SK-N-SH treated with all-trans-retinoic acid at 6 μM for 48 hours (cell line): Measurements from ENCODE around the gene UNC5B.

ENCODE experiments used
- ATAC-seq: fragments of 200-7000 bp; cut with Tn5 transposase; 3 replicates; pipeline ENCODE4 v1.9.1; 2020; ENCODE audit warnings: mild to moderate bottlenecking, moderate library complexity
- ARNTL ChIP-seq: fragments of 450-650 bp; formaldehyde crosslinking; IDR thresholded peaks from 2 replicates; pipeline ENCODE4 v1.5.0; 2020; ENCODE audit warnings: low read depth, mild to moderate bottlenecking, moderate library complexity, borderline replicate concordance
- BACH2 ChIP-seq: fragments of 250-450 bp; sonication (Bioruptor Pico); IDR thresholded peaks from 2 replicates; pipeline ENCODE4 v1.9.0; 2021; ENCODE audit warnings: mild to moderate bottlenecking, borderline replicate concordance
- CSDC2 ChIP-seq: fragments of 250-450 bp; sonication (Bioruptor Pico); IDR thresholded peaks from 2 replicates; pipeline ENCODE4 v1.5.0; 2020; ENCODE audit warnings: mild to moderate bottlenecking, moderate library complexity
- ESRRG ChIP-seq: fragments of 250-450 bp; sonication (Bioruptor Pico); IDR thresholded peaks from 2 replicates; pipeline ENCODE4 v1.6.1; 2021; ENCODE audit warnings: mild to moderate bottlenecking
- GLIS3 ChIP-seq: fragments of 250-450 bp; sonication (Bioruptor Pico); IDR thresholded peaks from 2 replicates; pipeline ENCODE4 v1.5.0; 2020; ENCODE audit warnings: mild to moderate bottlenecking, moderate library complexity
- ISL1 ChIP-seq: fragments of 250-450 bp; sonication (Bioruptor Pico); IDR thresholded peaks from 2 replicates; pipeline ENCODE4 v2.1.2; 2022; ENCODE audit warnings: mild to moderate bottlenecking, moderate library complexity
- OSR1 ChIP-seq: fragments of 250-450 bp; sonication (Bioruptor Pico); IDR thresholded peaks from 2 replicates; pipeline ENCODE4 v1.8.0; 2022; ENCODE audit warnings: moderate library complexity, mild to moderate bottlenecking, inconsistent platforms
- PPARA ChIP-seq: fragments of 250-450 bp; sonication (Bioruptor Pico); IDR thresholded peaks from 2 replicates; pipeline ENCODE4 v1.5.0; 2020; ENCODE audit warnings: mild to moderate bottlenecking, borderline replicate concordance
- RARB ChIP-seq: fragments of 250-450 bp; sonication (Bioruptor Pico); IDR thresholded peaks from 2 replicates; pipeline ENCODE4 v1.8.0; 2021; ENCODE audit warnings: mild to moderate bottlenecking, moderate library complexity
- SNAI2 ChIP-seq: fragments of 250-450 bp; sonication (Bioruptor Pico); IDR thresholded peaks from 2 replicates; pipeline ENCODE4 v1.5.0; 2020; ENCODE audit warnings: mild to moderate bottlenecking, moderate library complexity
- TCF4 ChIP-seq: fragments of 250-450 bp; sonication (Bioruptor Pico); IDR thresholded peaks from 2 replicates; pipeline ENCODE4 v1.8.0; 2021; ENCODE audit warnings: mild to moderate bottlenecking, moderate library complexity, borderline replicate concordance
- TOX ChIP-seq: fragments of 250-450 bp; sonication (Bioruptor Pico); IDR thresholded peaks from 2 replicates; pipeline ENCODE4 v1.8.0; 2021; ENCODE audit warnings: mild to moderate bottlenecking, moderate library complexity, borderline replicate concordance
- ZC3H10 ChIP-seq: fragments of 250-450 bp; sonication (Bioruptor Pico); IDR thresholded peaks from 2 replicates; pipeline ENCODE4 v1.5.1; 2021; ENCODE audit warnings: mild to moderate bottlenecking, moderate library complexity
- ZFP3 ChIP-seq: fragments of 250-450 bp; sonication (Bioruptor Pico); IDR thresholded peaks from 2 replicates; pipeline ENCODE4 v1.5.0; 2020; ENCODE audit warnings: mild to moderate bottlenecking, moderate library complexity
- ZNF70 ChIP-seq: fragments of 450-650 bp; formaldehyde crosslinking; IDR thresholded peaks from 2 replicates; pipeline ENCODE4 v1.5.0; 2020; ENCODE audit warnings: mild to moderate bottlenecking, moderate library complexity
- ZNF8 ChIP-seq: fragments of 450-650 bp; formaldehyde crosslinking; IDR thresholded peaks from 2 replicates; pipeline ENCODE4 v1.5.0; 2020; ENCODE audit warnings: mild to moderate bottlenecking, moderate library complexity
- TF ChIP-seq, protein P1 (sequence below): fragments of 250-450 bp; sonication (Bioruptor Pico); IDR thresholded peaks from 2 replicates; pipeline ENCODE4 v1.5.1; 2020; ENCODE audit warnings: low read depth, mild to moderate bottlenecking, moderate library complexity
- TF ChIP-seq, protein P2 (sequence below): fragments of 250-450 bp; sonication (Bioruptor Pico); IDR thresholded peaks from 2 replicates; pipeline ENCODE4 v1.8.0; 2020; ENCODE audit warnings: mild to moderate bottlenecking, moderate library complexity, borderline replicate concordance
- TF ChIP-seq, protein P3 (sequence below): fragments of 250-450 bp; sonication (Bioruptor Pico); IDR thresholded peaks from 2 replicates; pipeline ENCODE4 v1.5.1; 2021; ENCODE audit warnings: mild to moderate bottlenecking, moderate library complexity
- TF ChIP-seq, protein P4 (sequence below): fragments of 250-450 bp; sonication (Bioruptor Pico); IDR thresholded peaks from 2 replicates; pipeline ENCODE4 v1.8.0; 2021; ENCODE audit warnings: low read depth, mild to moderate bottlenecking, moderate library complexity, borderline replicate concordance
- TF ChIP-seq, protein P5 (sequence below): fragments of 250-450 bp; sonication (Bioruptor Pico); IDR thresholded peaks from 2 replicates; pipeline ENCODE4 v1.5.0; 2020; ENCODE audit warnings: mild to moderate bottlenecking, moderate library complexity

Gene UNC5B

DNA sequence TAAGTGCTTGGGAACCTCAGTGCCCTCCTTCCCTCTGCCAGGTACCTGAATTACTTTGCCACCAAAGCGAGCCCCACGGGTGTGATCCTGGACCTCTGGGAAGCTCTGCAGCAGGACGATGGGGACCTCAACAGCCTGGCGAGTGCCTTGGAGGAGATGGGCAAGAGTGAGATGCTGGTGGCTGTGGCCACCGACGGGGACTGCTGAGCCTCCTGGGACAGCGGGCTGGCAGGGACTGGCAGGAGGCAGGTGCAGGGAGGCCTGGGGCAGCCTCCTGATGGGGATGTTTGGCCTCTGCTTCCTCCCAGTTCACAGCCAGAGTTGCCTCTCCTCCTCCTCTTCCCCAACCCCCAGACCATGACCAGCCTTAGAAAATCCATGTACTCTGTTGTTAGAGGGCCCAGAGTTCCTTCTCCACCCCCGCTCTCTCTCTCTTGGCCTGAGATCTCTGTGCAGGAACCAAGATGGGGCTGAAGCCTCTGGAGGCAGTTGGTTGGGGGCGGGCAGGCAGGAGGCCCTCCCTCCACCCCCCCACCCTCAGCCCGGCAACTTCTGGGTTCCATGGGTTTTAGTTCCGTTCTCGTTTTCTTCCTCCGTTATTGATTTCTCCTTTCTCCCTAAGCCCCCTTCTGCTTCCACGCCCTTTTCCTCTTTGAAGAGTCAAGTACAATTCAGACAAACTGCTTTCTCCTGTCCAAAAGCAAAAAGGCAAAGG, 86.9 kb downstream of the UNC5B start (continued):
- TF ChIP-seq PPARA (CRISPR knock-in tag) (no peak), ARNTL (CRISPR knock-in tag) (no peak)

DNA sequence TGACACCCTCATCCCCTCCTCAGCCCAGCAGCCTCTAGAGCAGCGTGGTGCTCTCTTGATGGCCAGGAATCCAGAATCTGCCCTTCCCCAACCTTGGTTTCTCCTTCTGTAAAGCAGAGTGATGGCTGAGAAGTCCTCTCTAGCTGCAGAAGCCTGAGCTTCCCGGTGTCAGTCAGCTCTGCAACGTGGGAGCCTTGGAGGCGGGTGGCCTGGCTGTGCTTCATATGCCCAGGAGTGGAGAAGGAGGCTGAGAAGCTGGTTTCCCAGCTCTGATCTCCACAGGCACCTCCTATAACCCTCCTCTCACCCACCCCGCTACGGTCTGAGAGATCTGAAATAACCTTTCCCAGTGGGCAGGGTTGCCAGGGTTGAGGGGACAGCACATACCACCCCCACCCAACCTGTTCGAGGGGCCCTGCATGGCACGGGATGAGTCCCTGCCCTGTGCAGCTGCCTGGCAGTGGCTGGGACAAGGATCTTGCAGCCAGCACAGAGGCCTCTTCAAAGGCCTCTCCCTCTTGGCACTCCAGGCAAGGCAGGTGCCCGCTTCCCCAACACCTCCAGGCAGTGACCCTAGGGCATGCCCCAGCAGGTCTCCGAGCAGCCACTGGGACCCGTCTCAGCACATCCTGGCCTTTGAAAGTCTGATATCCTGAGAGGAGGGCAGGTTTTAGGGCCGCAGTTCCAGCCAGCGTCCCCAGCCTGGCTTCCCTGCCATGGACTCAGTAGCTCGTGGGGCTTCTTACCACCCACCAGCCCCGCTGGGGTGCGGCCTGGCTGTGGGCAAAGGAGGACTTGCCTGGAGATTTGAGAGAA, 88.4 kb downstream of the UNC5B start:
- TF ChIP-seq ARNTL (CRISPR knock-in tag), result no peak
- no peak for TF ChIP-seq ZNF70
- TF ChIP-seq ZFP3 (CRISPR knock-in tag), result no peak
- TF ChIP-seq, protein P1, sequence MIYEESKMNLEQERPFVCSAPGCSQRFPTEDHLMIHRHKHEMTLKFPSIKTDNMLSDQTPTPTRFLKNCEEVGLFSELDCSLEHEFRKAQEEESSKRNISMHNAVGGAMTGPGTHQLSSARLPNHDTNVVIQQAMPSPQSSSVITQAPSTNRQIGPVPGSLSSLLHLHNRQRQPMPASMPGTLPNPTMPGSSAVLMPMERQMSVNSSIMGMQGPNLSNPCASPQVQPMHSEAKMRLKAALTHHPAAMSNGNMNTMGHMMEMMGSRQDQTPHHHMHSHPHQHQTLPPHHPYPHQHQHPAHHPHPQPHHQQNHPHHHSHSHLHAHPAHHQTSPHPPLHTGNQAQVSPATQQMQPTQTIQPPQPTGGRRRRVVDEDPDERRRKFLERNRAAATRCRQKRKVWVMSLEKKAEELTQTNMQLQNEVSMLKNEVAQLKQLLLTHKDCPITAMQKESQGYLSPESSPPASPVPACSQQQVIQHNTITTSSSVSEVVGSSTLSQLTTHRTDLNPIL, result no peak
- TF ChIP-seq ZC3H10, result no peak
- TF ChIP-seq RARB (CRISPR knock-in tag), result no peak
- TF ChIP-seq TCF4 (CRISPR knock-in tag), result no peak
- no peak for TF ChIP-seq OSR1
- TF ChIP-seq ISL1 (CRISPR knock-in tag), result no peak
- TF ChIP-seq, protein P2, sequence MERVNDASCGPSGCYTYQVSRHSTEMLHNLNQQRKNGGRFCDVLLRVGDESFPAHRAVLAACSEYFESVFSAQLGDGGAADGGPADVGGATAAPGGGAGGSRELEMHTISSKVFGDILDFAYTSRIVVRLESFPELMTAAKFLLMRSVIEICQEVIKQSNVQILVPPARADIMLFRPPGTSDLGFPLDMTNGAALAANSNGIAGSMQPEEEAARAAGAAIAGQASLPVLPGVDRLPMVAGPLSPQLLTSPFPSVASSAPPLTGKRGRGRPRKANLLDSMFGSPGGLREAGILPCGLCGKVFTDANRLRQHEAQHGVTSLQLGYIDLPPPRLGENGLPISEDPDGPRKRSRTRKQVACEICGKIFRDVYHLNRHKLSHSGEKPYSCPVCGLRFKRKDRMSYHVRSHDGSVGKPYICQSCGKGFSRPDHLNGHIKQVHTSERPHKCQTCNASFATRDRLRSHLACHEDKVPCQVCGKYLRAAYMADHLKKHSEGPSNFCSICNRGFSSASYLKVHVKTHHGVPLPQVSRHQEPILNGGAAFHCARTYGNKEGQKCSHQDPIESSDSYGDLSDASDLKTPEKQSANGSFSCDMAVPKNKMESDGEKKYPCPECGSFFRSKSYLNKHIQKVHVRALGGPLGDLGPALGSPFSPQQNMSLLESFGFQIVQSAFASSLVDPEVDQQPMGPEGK (CRISPR knock-in tag), result no peak
- TF ChIP-seq BACH2 (CRISPR knock-in tag), result no peak
- no peak for TF ChIP-seq ZNF8
- TF ChIP-seq, protein P3, sequence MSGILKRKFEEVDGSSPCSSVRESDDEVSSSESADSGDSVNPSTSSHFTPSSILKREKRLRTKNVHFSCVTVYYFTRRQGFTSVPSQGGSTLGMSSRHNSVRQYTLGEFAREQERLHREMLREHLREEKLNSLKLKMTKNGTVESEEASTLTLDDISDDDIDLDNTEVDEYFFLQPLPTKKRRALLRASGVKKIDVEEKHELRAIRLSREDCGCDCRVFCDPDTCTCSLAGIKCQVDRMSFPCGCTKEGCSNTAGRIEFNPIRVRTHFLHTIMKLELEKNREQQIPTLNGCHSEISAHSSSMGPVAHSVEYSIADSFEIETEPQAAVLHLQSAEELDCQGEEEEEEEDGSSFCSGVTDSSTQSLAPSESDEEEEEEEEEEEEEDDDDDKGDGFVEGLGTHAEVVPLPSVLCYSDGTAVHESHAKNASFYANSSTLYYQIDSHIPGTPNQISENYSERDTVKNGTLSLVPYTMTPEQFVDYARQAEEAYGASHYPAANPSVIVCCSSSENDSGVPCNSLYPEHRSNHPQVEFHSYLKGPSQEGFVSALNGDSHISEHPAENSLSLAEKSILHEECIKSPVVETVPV (CRISPR knock-in tag), result no peak
- TF ChIP-seq SNAI2 (CRISPR knock-in tag), result no peak
- no peak for TF ChIP-seq GLIS3 (CRISPR knock-in tag)
- TF ChIP-seq, protein P4, sequence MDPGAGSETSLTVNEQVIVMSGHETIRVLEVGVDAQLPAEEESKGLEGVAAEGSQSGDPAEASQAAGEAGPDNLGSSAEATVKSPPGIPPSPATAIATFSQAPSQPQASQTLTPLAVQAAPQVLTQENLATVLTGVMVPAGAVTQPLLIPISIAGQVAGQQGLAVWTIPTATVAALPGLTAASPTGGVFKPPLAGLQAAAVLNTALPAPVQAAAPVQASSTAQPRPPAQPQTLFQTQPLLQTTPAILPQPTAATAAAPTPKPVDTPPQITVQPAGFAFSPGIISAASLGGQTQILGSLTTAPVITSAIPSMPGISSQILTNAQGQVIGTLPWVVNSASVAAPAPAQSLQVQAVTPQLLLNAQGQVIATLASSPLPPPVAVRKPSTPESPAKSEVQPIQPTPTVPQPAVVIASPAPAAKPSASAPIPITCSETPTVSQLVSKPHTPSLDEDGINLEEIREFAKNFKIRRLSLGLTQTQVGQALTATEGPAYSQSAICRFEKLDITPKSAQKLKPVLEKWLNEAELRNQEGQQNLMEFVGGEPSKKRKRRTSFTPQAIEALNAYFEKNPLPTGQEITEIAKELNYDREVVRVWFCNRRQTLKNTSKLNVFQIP (CRISPR knock-in tag), result no peak
- ATAC-seq, result no peak

DNA sequence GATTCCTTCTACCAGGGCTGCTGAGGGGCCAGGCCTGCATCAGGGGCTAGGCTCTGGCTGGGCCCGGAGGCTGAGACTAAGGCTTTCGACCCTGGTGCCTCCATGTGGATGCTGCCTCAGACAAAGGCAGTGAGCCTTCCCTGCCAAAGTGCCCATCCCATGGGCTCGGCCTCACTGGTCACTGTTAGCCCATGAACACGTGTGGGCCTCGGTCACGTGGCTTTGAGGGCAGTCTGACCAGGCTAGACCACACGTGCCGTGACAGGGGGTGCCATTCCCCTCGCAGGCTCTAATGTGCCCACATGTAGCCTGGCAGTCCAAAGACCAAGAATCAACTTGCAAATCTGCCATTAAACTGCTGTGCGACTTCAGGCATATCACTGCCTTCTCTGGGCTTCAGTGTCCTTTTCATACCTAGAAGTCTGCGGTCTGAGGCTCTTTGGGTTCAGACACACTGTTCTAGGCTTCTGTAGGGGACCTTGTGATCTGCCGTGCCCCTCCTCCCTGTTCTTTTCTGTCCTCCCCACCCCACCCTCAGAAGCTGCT, 89.1 kb downstream of the UNC5B start:
- ATAC-seq, result no peak
- no peak for TF ChIP-seq SNAI2 (CRISPR knock-in tag)
- TF ChIP-seq ZNF8, result no peak
- TF ChIP-seq TOX (CRISPR knock-in tag), result no peak
- TF ChIP-seq GLIS3 (CRISPR knock-in tag), result no peak
- TF ChIP-seq BACH2 (CRISPR knock-in tag), result no peak
- TF ChIP-seq ESRRG, result no peak
- no peak for TF ChIP-seq PPARA (CRISPR knock-in tag)
- TF ChIP-seq, protein P3 (CRISPR knock-in tag), result no peak
- TF ChIP-seq ISL1 (CRISPR knock-in tag), result no peak
- TF ChIP-seq, protein P5, sequence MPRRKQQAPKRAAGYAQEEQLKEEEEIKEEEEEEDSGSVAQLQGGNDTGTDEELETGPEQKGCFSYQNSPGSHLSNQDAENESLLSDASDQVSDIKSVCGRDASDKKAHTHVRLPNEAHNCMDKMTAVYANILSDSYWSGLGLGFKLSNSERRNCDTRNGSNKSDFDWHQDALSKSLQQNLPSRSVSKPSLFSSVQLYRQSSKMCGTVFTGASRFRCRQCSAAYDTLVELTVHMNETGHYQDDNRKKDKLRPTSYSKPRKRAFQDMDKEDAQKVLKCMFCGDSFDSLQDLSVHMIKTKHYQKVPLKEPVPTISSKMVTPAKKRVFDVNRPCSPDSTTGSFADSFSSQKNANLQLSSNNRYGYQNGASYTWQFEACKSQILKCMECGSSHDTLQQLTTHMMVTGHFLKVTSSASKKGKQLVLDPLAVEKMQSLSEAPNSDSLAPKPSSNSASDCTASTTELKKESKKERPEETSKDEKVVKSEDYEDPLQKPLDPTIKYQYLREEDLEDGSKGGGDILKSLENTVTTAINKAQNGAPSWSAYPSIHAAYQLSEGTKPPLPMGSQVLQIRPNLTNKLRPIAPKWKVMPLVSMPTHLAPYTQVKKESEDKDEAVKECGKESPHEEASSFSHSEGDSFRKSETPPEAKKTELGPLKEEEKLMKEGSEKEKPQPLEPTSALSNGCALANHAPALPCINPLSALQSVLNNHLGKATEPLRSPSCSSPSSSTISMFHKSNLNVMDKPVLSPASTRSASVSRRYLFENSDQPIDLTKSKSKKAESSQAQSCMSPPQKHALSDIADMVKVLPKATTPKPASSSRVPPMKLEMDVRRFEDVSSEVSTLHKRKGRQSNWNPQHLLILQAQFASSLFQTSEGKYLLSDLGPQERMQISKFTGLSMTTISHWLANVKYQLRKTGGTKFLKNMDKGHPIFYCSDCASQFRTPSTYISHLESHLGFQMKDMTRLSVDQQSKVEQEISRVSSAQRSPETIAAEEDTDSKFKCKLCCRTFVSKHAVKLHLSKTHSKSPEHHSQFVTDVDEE (CRISPR knock-in tag), result no peak
- no peak for TF ChIP-seq ARNTL (CRISPR knock-in tag)
- TF ChIP-seq, protein P1, result no peak
- no peak for TF ChIP-seq ZC3H10
- TF ChIP-seq CSDC2, result no peak
- TF ChIP-seq OSR1, result no peak
